Endometrium (tissue), 2 donors: Measurements from ENCODE around the gene AMIGO1.
"Not testable (repeated sequence)": the region's sequence is repeated elsewhere in the genome, so short reads cannot be mapped to it uniquely, and the experiment has no call there.

Experiments
- FAIRE-seq: peaks from 2 replicates; lab custom pipeline; 2012; peaks lifted over from hg19 to GRCh38; lab: Jason Lieb, UNC
- donor health status: control.
- donor health status: control.

AMIGO1 gene

GRCh38 chr1:109483672-109484518 is 25.6 kb downstream of the AMIGO1 start, which contains the start of gene ATXN7L2:
Gene ATXN7L2, plus strand, starts transcription at chr1:109483905. Its CDS starts 49 bp downstream, at chr1:109483954.
- no peak for FAIRE-seq

- FAIRE-seq = no peak
These were observed 26.5 kb downstream of the AMIGO1 start for GRCh38 chr1:109482791-109483671.

GRCh38 chr1:109482242-109482641 is 27.3 kb downstream of the AMIGO1 start:
- FAIRE-seq = no peak

- no peak for FAIRE-seq
These were observed 27.9 kb downstream of the AMIGO1 start for GRCh38 chr1:109481646-109482045.

DNA sequence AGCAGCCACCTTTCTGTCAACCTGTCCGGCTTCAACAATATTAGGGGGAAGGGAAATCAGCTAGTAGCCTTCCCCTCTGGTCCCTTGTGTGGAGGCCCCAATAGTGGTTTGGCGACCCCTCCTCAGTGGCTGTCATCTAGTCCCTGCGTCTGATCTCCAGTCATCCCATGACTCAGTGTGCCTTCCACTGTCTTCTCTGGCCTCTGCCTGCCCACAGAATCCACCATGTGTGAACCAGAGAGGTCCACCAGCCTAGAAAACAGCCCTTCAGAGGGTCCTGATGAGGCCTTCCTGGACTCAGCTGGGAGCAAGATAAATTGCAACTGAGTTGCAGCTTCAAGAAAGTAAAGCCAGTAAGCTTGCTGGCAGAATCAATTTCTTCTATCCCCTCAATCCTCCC is 29.6 kb downstream of the AMIGO1 start:
- FAIRE-seq = no peak

- no peak for FAIRE-seq
These were observed 30.2 kb downstream of the AMIGO1 start for GRCh38 chr1:109479311-109479710.

GRCh38 chr1:109478806-109479205 is 30.7 kb downstream of the AMIGO1 start:
- no peak for FAIRE-seq

GRCh38 chr1:109477821-109478220 is 31.7 kb downstream of the AMIGO1 start:
- no peak for FAIRE-seq

DNA sequence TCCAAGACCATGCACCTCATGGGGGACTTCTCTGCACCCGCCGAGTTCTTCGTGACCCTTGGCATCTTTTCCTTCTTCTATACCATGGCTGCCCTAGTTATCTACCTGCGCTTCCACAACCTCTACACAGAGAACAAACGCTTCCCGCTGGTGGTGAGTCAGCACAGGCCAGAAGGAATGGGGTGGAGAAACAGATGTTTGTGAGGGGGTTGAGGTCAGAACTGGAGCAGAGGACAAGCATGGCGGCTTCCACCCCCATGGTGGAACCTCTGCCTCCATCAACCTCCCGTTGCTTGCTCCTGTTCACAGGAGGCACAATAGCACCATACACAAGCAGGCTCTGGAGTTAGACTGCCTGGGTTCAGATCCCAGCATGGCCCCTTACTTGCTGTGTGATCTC is 32.7 kb downstream of the AMIGO1 start:
- no peak for FAIRE-seq

DNA sequence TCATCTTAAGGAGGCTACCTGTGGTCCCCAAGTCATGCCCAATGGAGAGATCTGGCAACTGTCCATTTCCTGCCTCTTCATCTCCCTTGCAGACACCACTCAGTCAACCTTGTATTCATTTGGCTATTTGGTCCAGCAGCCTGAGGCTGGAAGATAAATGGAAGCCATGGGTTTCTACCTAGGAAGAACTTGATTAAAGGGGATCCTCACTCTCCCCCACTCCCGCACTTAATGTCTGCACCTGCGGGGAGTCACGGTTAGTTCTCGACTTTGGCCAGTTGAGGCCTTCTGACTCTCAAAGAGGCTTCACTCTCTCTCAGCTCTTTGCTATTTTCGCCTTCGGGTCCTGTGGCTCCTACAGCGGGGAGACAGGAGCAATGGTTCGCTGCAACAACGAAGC is 34.3 kb downstream of the AMIGO1 start:
- FAIRE-seq = no peak

GRCh38 chr1:109474697-109475096 is 34.8 kb downstream of the AMIGO1 start:
- no peak for FAIRE-seq

DNA sequence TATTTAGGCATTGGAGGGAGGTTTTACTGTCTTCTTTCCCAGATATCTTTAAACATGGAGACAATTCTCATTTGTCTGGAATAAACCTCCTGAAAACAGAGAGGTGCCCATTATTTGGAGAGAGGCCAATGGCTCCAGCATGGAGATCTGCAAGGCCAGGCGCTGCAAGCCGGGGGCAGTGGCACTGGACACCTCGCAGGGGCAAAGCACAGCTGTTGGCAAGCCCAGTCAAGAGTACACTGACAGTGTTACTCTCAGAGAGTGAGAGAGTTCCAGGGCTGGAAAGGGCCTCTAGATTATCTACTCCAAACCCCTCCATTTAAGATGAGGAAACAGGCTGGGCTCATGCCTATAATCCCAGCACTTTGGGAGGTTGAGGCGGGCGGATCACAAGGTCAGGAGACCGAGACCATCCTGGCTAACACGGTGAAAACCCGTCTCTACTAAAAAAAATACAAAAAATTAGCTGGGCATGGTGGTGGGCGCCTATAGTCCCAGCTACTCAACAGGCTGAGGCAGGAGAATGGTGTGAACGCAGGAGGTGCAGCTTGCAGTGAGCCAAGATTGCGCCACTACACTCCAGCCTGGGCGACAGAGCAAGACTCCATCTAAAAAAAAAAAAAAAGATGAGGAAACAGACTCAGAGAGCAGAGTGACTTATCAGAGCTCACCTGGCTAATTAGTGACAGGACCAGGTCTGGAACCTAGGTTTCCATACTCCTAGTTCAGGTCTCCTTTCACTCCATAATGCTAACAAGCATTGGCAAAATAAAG is 36.1 kb downstream of the AMIGO1 start:
- not testable (repeated sequence) for FAIRE-seq

- FAIRE-seq = no peak
These were observed 36.7 kb downstream of the AMIGO1 start for GRCh38 chr1:109472779-109473178.

DNA sequence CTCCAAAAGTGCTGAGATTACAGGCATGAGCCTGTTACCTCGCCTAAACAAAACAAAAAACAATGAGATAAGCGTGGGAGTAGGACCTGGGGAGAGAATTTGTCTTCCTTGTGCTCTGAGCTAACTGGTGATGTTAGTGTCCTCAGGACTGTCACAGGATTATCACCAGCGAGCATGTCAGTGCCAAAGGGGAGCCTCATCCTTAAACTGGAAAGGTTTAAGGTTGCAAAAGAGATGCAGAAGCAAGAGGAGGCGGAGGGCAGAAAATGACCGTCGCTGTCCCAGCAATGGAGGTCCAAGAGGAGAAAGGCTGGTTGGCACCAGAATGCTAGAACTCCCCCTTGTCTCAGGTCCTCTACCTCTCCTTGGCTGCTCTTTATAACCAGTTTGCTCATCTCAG is 39.3 kb downstream of the AMIGO1 start:
- FAIRE-seq = no peak

DNA sequence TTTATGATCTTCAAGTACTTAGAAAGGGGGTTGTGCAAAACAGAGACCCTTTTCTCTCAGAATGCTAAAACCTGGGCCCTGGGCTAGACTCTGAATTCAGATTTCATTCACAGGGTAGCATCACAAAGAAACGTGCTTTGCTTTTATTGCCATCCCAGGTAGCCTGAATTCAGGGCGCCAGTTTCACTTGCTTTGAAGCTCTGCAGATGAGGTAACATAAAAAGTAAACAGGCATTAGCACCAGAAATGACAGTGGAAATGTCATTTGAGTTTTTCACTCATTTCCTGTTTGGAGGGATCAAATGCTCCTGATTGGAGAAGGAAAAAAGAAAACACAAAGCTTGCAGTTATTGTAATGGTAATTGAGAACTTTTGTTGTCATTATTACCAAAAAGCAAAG is 40.6 kb downstream of the AMIGO1 start:
- FAIRE-seq = no peak

GRCh38 chr1:109468061-109468460 is 41.5 kb downstream of the AMIGO1 start:
- no peak for FAIRE-seq

- FAIRE-seq = no peak
These were observed 42.2 kb downstream of the AMIGO1 start for GRCh38 chr1:109467301-109467777.

DNA sequence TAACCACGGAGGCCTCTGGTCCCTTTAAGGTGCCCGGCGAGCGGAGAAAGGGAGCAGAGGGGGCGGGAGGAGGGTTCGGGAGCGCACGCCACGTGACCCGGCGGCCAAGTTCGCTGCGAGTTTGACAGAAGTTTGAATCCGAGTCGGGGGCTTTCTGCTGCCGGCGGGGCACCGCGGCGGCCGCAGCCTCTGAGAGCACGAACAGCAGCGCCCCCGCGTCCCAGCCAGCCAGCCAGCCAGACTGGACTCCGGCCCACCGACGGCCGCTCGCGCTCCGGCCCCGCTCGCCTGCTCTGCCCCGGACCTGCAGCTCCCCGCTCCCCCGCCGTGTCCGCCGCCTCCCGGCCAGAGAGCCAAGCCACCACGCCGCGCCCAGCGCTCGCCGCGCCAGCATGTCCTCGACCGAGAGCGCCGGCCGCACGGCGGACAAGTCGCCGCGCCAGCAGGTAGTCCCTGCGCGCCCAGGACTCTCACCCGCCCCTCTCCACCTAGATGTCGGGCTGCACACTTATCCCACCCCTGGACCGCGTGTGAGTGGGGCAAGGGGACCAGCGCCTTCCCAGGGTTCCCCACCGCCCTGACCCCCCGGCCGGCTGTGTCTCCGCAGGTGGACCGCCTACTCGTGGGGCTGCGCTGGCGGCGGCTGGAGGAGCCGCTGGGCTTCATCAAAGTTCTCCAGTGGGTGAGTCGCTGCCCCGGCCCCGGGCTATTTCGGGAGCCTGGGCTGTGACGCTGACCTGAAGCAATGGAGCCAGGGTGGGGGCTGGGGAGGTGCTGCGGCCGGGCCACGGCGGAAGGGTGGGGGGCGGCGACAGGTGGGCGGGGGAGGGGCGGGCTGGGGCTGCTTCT is 42.9 kb downstream of the AMIGO1 start, which contains the start of gene SYPL2:
TSS of gene SYPL2 (plus strand) at position 95 of the 849 bp plus-strand sequence. CDS start at position 393, 298 bp downstream.
- FAIRE-seq = no peak

DNA sequence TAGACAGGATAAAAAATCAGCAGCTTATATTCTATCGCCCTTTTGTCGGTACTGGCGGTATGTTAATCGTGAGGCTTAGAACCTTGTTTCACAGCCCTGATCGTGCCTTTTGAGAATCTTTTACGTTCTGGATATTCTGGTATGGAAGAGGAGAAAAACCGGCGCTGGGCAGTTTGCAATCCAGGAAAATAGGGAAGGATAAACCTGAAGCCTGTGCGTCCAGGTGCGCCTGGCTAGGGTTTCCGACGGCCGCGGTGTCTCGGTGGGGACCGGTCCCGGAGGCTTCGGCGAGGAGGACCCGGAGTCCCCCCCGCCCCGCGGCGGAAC is 43.4 kb downstream of the AMIGO1 start:
- FAIRE-seq = no peak

- FAIRE-seq = no peak
These were observed 51.7 kb downstream of the AMIGO1 start for GRCh38 chr1:109457819-109458218.

DNA sequence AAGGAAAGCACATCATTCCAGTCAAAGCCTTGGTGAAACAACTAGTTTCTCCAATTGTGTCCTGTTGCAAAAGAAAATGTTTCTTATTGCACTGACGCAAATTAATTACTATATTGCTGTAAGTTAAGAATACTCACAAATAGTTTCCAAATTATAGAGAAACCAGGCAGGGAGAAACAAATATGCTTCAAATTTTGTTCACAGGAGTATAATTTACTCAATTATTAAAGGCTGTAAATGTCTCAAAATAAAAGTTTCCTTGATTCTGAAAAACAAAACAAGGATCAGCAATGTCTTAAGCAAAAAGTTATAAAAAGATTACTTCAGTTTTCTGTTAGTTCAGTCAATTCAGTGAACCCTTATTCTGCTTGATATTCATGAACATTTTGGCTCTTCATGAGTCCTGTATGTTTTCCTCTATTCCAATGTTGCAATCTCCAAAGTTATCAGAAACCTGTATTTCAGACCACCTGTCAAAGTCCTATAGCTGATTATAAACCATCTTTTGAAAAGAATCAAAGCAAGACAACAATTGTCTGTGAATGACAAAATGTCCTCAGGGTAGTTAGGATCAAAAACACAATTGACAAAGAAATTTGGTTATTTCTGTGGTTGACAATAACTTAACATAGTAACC is 54.9 kb downstream of the AMIGO1 start:
- FAIRE-seq = no peak
